Panc1 (cell line): Measurements from ENCODE around the gene BSND. TPM values are rescaled to one million over a fixed set of nuclear protein-coding genes. Genes with fewer than 3 reads are reported as not detected.

Source experiments
- ATAC-seq: fragments of 200-7000 bp; cut with Tn5 transposase; 2 replicates; pipeline ENCODE4 v1.9.1; 2020; ENCODE audit warnings: mild to moderate bottlenecking, moderate library complexity
- BruUV-seq: library from RNA; stranded (reverse); fragments of 400-500 nt; replicated peaks from 2 replicates; lab custom pipeline; 2021; lab: Mats Ljungman, UMichigan
- CTCF ChIA-PET: fragments of 300-600 bp; sonication (Branson Sonifier 250); formaldehyde crosslinking; loops from one replicate; lab custom pipeline; 2022; ENCODE audit warnings: antibody characterized with exemption; lab: Charles Lee
- POLR2A ChIA-PET: fragments of 300-600 bp; sonication (Branson Sonifier 250); formaldehyde crosslinking; loops from one replicate; lab custom pipeline; 2022; ENCODE audit warnings: antibody characterized with exemption; lab: Charles Lee
- DNase-seq: peaks from one replicate; pipeline ENCODE4 v3.0.0-alpha.2; 2010; ENCODE audit warnings: low read depth, low spot score
- H3K27ac ChIP-seq: 2 replicates; pipeline ENCODE4 v1.5.1; 2011; ENCODE audit warnings: mild to moderate bottlenecking, low read length, inconsistent platforms
- H3K27me3 ChIP-seq: fragments of 200-500 bp; sonication (Bioruptor generic); 2 replicates; pipeline ENCODE4 v1.6.0; 2014; ENCODE audit warnings: low read length, inconsistent platforms; ENCODE audit not compliant: control insufficient read depth, insufficient read depth
- H3K36me3 ChIP-seq: fragments of 200-500 bp; sonication (Bioruptor generic); 2 replicates; pipeline ENCODE4 v1.5.1; 2014; ENCODE audit warnings: inconsistent platforms, mild to moderate bottlenecking, low read length, moderate library complexity; ENCODE audit not compliant: control insufficient read depth, insufficient read depth
- H3K4me1 ChIP-seq: 2 replicates; pipeline ENCODE4 v1.5.1; 2011; ENCODE audit warnings: inconsistent platforms, mild to moderate bottlenecking, low read length, moderate library complexity; ENCODE audit not compliant: control insufficient read depth, insufficient read depth
- H3K4me3 ChIP-seq, 2 experiments: 2 replicates each; pipeline ENCODE4 v1.5.1; 2011 to 2012; ENCODE audit warnings: low read depth in 2 of 2, low read length in 2 of 2, mild to moderate bottlenecking in 2 of 2, inconsistent platforms in 1 of 2, moderate library complexity in 1 of 2
- H3K9me3 ChIP-seq: fragments of 200-500 bp; sonication (Bioruptor generic); 2 replicates; pipeline ENCODE4 v1.5.1; 2014; ENCODE audit warnings: low read depth, mild to moderate bottlenecking, inconsistent platforms, low read length, moderate library complexity; ENCODE audit not compliant: control insufficient read depth, insufficient read depth
- CTCF ChIP-seq: fragments of 450-650 bp; IDR thresholded peaks from 2 replicates; pipeline ENCODE4 v1.5.1; 2017; ENCODE audit warnings: mild to moderate bottlenecking
- POLR2AphosphoS5 ChIP-seq: IDR thresholded peaks from 2 replicates; pipeline ENCODE4 v1.6.1; 2012; ENCODE audit warnings: mild to moderate bottlenecking, low read depth, low read length, moderate library complexity
- REST ChIP-seq, 2 experiments: IDR thresholded peaks; 2 replicates each; pipeline ENCODE4 v1.6.1; 2011 to 2012; ENCODE audit warnings: low read depth in 2 of 2, control low read depth in 1 of 2, low read length in 1 of 2, mild to moderate bottlenecking in 1 of 2, moderate library complexity in 1 of 2; ENCODE audit not compliant: insufficient read depth in 1 of 2
- SIN3A ChIP-seq: IDR thresholded peaks from 2 replicates; pipeline ENCODE4 v1.6.1; 2012; ENCODE audit warnings: low read depth, mild to moderate bottlenecking, low read length, moderate library complexity, borderline replicate concordance; ENCODE audit not compliant: insufficient read depth
- TCF7L2 ChIP-seq: IDR thresholded peaks from 2 replicates; pipeline ENCODE4 v1.6.1; 2011; ENCODE audit warnings: mild to moderate bottlenecking, low read depth, low read length, inconsistent platforms
- in situ Hi-C: cut with HindIII; loops from 2 replicates; pipeline ENCODE4 v1.10.0; 2016; ENCODE audit warnings: low sequenced_read_pairs, low pct_unique_long_range_greater_than_20kb
- intact Hi-C: fragments of 100-400 bp; cut with micrococcal nuclease; formaldehyde crosslinking; loops from one replicate; pipeline ENCODE4 v1.10.0; 2022; ENCODE audit not compliant: unreplicated experiment
- total RNA-seq: library from RNA; stranded (reverse); gene quantifications from one replicate; pipeline ENCODE4 v1.2.1, GENCODE V29; 2021; ENCODE audit not compliant: unreplicated experiment

Gene BSND
- total RNA-seq, 1 experiment from 2014 or later: not detected

DNA sequence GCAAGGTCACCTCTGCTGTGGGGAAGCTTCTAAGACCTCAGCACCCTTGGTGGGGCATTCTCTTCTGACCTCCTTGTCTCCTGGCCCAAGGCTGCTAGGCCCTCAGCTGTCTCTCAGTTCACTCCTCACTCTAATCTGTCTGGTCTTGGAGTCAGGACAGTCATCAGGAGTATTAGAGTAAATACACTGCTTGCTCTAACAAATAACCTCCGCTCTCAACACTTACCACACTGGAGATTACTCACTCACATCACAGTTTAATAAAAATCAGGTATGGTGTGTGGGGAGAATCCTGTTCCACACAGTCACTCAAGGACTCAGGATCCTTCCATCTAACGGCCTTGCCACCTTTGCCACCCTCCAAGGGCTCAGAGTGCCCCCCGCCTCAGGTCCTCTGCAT lies 44.9 kb upstream of the BSND start:
- TF ChIP-seq CTCF: no peak
- TF ChIP-seq POLR2AphosphoS5: no peak
- TF ChIP-seq SIN3A: no peak
- TF ChIP-seq TCF7L2: no peak
- TF ChIP-seq REST (IDR thresholded peaks at IDR 0.05; ENCODE audit: insufficient read depth in 1 of 2, low read depth in 2 of 2, low read length in 1 of 2): no peak
- intact Hi-C loops (no loop called here), in situ Hi-C loops (no loop called here)
- H3K4me1 ChIP-seq: peaks cover 5% of the 10 kb centered on the region; the same call in 1 of the 2 replicates
- H3K9me3 ChIP-seq: peaks cover 7% of the 10 kb centered on the region; the same call in 1 of the 2 replicates
- H3K4me3 ChIP-seq: no peak overlapping the region
- no peak for DNase-seq
- CTCF ChIA-PET: no interaction called here
- H3K36me3 ChIP-seq: no peaks in the 10 kb centered on the region
- no peaks in the 10 kb centered on the region for H3K27me3 ChIP-seq
- H3K27ac ChIP-seq: no peak overlapping the region
- ATAC-seq: no peak
- POLR2A ChIA-PET: no interaction called here
- BruUV-seq: no TSS peak

DNA sequence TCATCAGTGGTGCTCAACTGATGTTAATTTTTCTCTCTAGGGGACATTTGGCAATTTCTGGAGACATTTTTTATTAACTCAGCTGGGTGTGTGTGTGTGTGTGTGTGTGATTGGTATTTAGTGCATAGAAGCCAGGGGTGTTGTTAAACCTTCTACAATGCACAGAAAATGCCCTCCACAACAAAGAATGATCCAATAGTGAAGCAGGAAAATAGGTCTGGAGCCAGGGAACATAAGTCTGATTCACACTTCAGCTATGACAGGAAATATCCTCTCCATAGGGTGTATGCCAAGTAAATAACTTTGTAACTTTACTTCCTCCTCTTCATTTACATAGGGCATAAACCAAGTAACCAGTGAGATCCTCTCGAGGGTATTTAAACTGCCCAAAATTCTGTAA lies 43.4 kb upstream of the BSND start:
- Histone ChIP-seq H3K27ac (no peak overlapping the region), H3K36me3 (no peaks in the 10 kb centered on the region), H3K9me3 (peaks cover 7% of the 10 kb centered on the region; the same call in 1 of the 2 replicates), H3K27me3 (no peaks in the 10 kb centered on the region), H3K4me1 (peaks cover under 1% of the 10 kb centered on the region; the same call in 1 of the 2 replicates), H3K4me3 (no peak overlapping the region)
- TF ChIP-seq CTCF: no peak
- no peak for TF ChIP-seq SIN3A
- TF ChIP-seq TCF7L2: no peak
- TF ChIP-seq POLR2AphosphoS5: no peak
- TF ChIP-seq REST (IDR thresholded peaks at IDR 0.05; ENCODE audit: insufficient read depth in 1 of 2, low read depth in 2 of 2, low read length in 1 of 2): no peak
- DNase-seq (no peak), ATAC-seq (no peak)
- CTCF ChIA-PET: interaction anchor here (1.3 kb wide), 1 partner anchor 11 kb away, joined by 4 read pairs; no protein-coding TSS in a partner anchor
- POLR2A ChIA-PET: no interaction called here
- BruUV-seq: no TSS peak
- intact Hi-C loops (no loop called here), in situ Hi-C loops (no loop called here)
